NB4 (cell line): ENCODE data around the gene AREL1.
A peak's percentile ranks its signal among the peaks of the same experiment; 100 is the strongest.

Experiments
- DNase-seq: peaks from one replicate; pipeline ENCODE4 v3.0.0; 2010; ENCODE audit warnings: low read depth
- H3K4me3 ChIP-seq: one replicate; pipeline ENCODE4 v1.5.1; 2011; ENCODE audit warnings: mild to moderate bottlenecking, low read depth, low read length, moderate library complexity
- CTCF ChIP-seq: IDR thresholded peaks from one replicate; pipeline ENCODE4 v1.5.1; 2012; ENCODE audit warnings: low read depth, low read length
- MYC ChIP-seq: IDR thresholded peaks from 2 replicates; pipeline ENCODE4 v1.6.1; 2011; ENCODE audit warnings: low read depth, low read length
- POLR2A ChIP-seq: IDR thresholded peaks from 2 replicates; pipeline ENCODE4 v1.6.1; 2011; ENCODE audit warnings: mild to moderate bottlenecking; ENCODE audit not compliant: insufficient read length; ENCODE audit errors: extremely low read depth
- TF ChIP-seq, protein P1 (sequence below): IDR thresholded peaks from 2 replicates; pipeline ENCODE4 v1.6.1; 2011; ENCODE audit warnings: low read depth, low read length

AREL1 gene

GRCh38 chr14:74720526-74720925 is 7.6 kb upstream of the AREL1 start:
- TF ChIP-seq CTCF, result no peak
- TF ChIP-seq, protein P1, sequence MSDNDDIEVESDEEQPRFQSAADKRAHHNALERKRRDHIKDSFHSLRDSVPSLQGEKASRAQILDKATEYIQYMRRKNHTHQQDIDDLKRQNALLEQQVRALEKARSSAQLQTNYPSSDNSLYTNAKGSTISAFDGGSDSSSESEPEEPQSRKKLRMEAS, result no peak
- no peak for TF ChIP-seq MYC
- TF ChIP-seq POLR2A, result no peak
- no peak for DNase-seq
- H3K4me3 ChIP-seq, result no peak overlapping the region

DNA sequence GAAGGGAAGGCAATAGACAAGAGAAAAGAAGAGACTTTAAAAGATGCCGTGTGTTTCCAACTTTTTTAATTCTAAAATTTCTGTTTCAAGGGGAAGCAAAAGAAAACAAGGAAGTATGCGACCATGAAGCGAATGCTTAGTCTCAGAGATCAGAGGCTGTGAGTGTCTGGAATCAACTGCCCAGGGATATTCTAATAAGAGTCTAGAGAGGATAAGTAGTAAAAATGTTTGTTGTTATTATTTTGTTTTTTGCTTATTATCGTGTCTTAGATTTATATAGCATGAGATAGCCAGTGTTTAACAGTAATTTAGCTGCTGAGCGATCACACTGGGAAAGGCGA is 485 bp upstream of the AREL1 start:
- TF ChIP-seq, protein P1, result no peak
- no peak for TF ChIP-seq MYC
- no peak for TF ChIP-seq POLR2A
- TF ChIP-seq CTCF, result no peak
- peak overlapping the region; percentile 97 for H3K4me3 ChIP-seq
- no peak for DNase-seq

DNA sequence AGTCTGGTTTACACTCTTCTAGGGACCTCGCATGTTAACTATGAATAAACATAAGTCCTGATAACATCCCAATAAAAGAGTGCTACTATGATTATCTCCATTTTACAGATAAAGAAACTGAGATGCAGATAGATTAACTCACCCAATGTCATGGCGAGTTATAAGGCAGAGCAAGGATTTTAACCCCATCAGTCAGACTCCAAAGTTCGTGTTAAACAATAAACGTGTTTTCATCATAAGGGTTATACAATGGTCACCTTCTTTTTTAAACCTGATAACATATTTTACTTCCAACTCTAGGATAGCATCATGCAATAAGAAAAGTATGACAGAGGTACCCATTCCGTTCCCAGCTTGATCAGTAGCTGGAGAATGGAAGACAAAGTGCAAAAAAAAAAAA is 1.2 kb downstream of the AREL1 start:
- DNase-seq, result no peak
- TF ChIP-seq POLR2A (no peak), MYC (no peak), CTCF (no peak)
- TF ChIP-seq, protein P1, result no peak
- H3K4me3 ChIP-seq, result peak overlapping the region; percentile 97

GRCh38 chr14:74710480-74710879 is 2.4 kb downstream of the AREL1 start:
- no peak for TF ChIP-seq POLR2A
- no peak for TF ChIP-seq MYC
- TF ChIP-seq, protein P1, result no peak
- TF ChIP-seq CTCF, result no peak

GRCh38 chr14:74705613-74706500 is 7.0 kb downstream of the AREL1 start:
- no peak overlapping the region for H3K4me3 ChIP-seq
- no peak for DNase-seq
- TF ChIP-seq CTCF (no peak), MYC (no peak), POLR2A (no peak)
- TF ChIP-seq, protein P1, result no peak

More at GRCh38 chr14:74710480-74710879, 2.4 kb downstream of the AREL1 start:
- DNase-seq, result no peak
- no peak overlapping the region for H3K4me3 ChIP-seq

GRCh38 chr14:74704656-74705055 is 8.2 kb downstream of the AREL1 start:
- DNase-seq, result no peak
- no peak overlapping the region for H3K4me3 ChIP-seq
- TF ChIP-seq POLR2A, result no peak
- TF ChIP-seq MYC, result no peak
- TF ChIP-seq CTCF, result no peak
- TF ChIP-seq, protein P1, result no peak
